OCI-LY3 (cell line): ENCODE measurements around the gene CASS4.

Experiments
- EZH2phosphoT487 ChIP-seq: fragments of 200-600 bp; shearing (Covaris generic); IDR thresholded peaks from 2 replicates; pipeline ENCODE4 v1.6.1; 2018; ENCODE audit warnings: antibody characterized with exemption, mixed run types, low read depth
- TF ChIP-seq, protein P1 (sequence below): fragments of 200-600, 300-600 bp; sonication (generic); IDR thresholded peaks from 2 replicates; pipeline ENCODE4 v1.5.1; 2014; ENCODE audit warnings: antibody characterized with exemption, low read length, low read depth

- TF ChIP-seq, protein P1, sequence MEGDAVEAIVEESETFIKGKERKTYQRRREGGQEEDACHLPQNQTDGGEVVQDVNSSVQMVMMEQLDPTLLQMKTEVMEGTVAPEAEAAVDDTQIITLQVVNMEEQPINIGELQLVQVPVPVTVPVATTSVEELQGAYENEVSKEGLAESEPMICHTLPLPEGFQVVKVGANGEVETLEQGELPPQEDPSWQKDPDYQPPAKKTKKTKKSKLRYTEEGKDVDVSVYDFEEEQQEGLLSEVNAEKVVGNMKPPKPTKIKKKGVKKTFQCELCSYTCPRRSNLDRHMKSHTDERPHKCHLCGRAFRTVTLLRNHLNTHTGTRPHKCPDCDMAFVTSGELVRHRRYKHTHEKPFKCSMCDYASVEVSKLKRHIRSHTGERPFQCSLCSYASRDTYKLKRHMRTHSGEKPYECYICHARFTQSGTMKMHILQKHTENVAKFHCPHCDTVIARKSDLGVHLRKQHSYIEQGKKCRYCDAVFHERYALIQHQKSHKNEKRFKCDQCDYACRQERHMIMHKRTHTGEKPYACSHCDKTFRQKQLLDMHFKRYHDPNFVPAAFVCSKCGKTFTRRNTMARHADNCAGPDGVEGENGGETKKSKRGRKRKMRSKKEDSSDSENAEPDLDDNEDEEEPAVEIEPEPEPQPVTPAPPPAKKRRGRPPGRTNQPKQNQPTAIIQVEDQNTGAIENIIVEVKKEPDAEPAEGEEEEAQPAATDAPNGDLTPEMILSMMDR = no peak
- TF ChIP-seq EZH2phosphoT487 = no peak
Observed at GRCh38 chr20:56465997-56466396, 53.9 kb downstream of the CASS4 start.
